ENCODE data around the gene FOXO3. TPM values are rescaled to one million over a fixed set of nuclear protein-coding genes. Genes with fewer than 3 reads are reported as not detected.

FOXO3 gene
- total and polyA plus RNA-seq, 2 of the 13 experiments (the other 11 are each of a cell fraction or from before 2014, with no cell fraction given), result 16.0 to 22.5 TPM

DNA sequence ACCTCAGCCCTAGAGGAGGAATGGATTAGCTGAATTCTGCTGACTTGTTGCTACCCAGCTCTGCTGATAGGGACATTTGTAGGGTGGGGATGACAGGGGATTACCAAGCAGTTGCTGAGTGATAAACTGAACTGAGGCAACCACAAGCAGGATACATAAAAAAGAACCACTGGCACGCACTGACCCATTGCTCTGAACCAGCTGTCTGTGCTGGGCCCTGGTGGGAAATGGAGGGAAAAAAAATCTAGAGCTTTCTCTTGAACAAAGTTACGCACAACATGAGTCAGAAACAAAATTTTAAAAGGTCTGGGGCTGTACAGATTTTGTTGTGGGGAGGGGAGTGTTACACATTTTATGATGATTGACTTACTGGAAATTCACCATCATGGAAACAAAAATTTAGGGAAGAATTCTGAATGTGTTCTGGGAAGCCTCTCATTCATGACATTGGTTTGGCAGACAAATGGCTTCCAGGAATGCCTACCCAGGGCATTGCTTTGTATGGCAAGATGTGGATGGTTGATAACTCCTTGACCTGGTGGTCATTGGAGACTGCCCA is 37.7 kb downstream of the FOXO3 start:
- in situ Hi-C loops (cut with HindIII; ENCODE audit: extremely low pct_ligation_motif_present, low pct_unique_long_range_greater_than_20kb), result no loop called here
- Histone ChIP-seq H3K27ac (ENCODE audit: extremely low read length, insufficient read depth, low read length) (no peak overlapping the region), H3K27me3 (ENCODE audit: control insufficient read depth in 1 of 2, insufficient read depth in 2 of 2, low read length in 2 of 2) (no peaks in the 10 kb centered on the region), H4K20me1 (ENCODE audit: insufficient read depth, low read length) (peaks cover 67% of the 10 kb centered on the region), H3K9me3 (ENCODE audit: low read length) (no peaks in the 10 kb centered on the region), H3K4me1 (ENCODE audit: insufficient read depth, low read length) (peaks cover 16% of the 10 kb centered on the region; the same call in 1 of the 2 replicates), H3K36me3 (replicated peaks in 1 of 2; ENCODE audit: control insufficient read depth in 1 of 2, insufficient read depth in 2 of 2, low read length in 2 of 2) (peaks cover 0 to 4% of the 10 kb centered on the region in 2 experiments; a peak in 2 of 5 replicates), H3K9ac (ENCODE audit: insufficient read depth, low read depth, low read length) (no peak overlapping the region), H2AFZ (ENCODE audit: low read length) (no peak overlapping the region), H3K4me2 (ENCODE audit: low read depth, low read length) (no peak overlapping the region), H3K4me3 (replicated peaks in 1 of 3; ENCODE audit: insufficient read depth in 1 of 3, low read depth in 2 of 3, low read length in 3 of 3) (no peak overlapping the region), H3K79me2 (ENCODE audit: insufficient read depth, low read length) (peaks cover 85% of the 10 kb centered on the region)
- DNase-seq (ENCODE audit: low spot score) (no peak), FAIRE-seq (no peak), ATAC-seq (no peak)
- intact Hi-C loops (cut with micrococcal nuclease; ENCODE audit: unreplicated experiment), result no loop called here
- no peak for TF ChIP-seq ZNF232 (CRISPR knock-in tag; IDR thresholded peaks at IDR 0.05; ENCODE audit: borderline replicate concordance)
- TF ChIP-seq, protein P1, sequence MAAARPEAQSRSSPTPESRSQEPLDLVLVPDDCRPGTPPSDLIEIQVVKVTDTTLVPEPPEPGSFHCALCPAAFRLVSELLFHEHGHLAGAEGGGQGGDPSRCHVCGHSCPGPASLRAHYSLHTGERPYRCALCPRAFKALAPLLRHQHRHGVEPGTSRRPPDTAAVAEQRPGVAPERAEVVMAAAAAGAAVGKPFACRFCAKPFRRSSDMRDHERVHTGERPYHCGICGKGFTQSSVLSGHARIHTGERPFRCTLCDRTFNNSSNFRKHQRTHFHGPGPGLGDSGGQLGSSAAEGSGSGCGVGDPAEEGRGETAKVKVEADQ (CRISPR knock-in tag; IDR thresholded peaks at IDR 0.05; ENCODE audit: borderline replicate concordance), result no peak
- TF ChIP-seq ERF (CRISPR knock-in tag; IDR thresholded peaks at IDR 0.05), result no peak
- TF ChIP-seq, protein P2, sequence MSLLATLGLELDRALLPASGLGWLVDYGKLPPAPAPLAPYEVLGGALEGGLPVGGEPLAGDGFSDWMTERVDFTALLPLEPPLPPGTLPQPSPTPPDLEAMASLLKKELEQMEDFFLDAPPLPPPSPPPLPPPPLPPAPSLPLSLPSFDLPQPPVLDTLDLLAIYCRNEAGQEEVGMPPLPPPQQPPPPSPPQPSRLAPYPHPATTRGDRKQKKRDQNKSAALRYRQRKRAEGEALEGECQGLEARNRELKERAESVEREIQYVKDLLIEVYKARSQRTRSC (CRISPR knock-in tag; IDR thresholded peaks at IDR 0.05; ENCODE audit: low read depth), result no peak
- TF ChIP-seq NCOA5 (CRISPR knock-in tag; IDR thresholded peaks at IDR 0.05), result no peak
- TF ChIP-seq, protein P3, sequence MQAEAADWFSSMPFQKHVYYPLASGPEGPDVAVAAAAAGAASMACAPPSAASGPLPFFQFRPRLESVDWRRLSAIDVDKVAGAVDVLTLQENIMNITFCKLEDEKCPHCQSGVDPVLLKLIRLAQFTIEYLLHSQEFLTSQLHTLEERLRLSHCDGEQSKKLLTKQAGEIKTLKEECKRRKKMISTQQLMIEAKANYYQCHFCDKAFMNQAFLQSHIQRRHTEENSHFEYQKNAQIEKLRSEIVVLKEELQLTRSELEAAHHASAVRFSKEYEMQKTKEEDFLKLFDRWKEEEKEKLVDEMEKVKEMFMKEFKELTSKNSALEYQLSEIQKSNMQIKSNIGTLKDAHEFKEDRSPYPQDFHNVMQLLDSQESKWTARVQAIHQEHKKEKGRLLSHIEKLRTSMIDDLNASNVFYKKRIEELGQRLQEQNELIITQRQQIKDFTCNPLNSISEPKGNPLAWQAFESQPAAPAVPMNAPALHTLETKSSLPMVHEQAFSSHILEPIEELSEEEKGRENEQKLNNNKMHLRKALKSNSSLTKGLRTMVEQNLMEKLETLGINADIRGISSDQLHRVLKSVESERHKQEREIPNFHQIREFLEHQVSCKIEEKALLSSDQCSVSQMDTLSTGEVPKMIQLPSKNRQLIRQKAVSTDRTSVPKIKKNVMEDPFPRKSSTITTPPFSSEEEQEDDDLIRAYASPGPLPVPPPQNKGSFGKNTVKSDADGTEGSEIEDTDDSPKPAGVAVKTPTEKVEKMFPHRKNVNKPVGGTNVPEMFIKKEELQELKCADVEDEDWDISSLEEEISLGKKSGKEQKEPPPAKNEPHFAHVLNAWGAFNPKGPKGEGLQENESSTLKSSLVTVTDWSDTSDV (CRISPR knock-in tag; IDR thresholded peaks at IDR 0.05), result no peak
- TF ChIP-seq ZNF768 (CRISPR knock-in tag; IDR thresholded peaks at IDR 0.05), result no peak
- TF ChIP-seq IKZF1 (IDR thresholded peaks at IDR 0.05), result no peak
- no peak for TF ChIP-seq GABPB1 (CRISPR knock-in tag; IDR thresholded peaks at IDR 0.05)
- TF ChIP-seq ZNF264 (CRISPR knock-in tag; IDR thresholded peaks at IDR 0.05), result no peak
- no peak for TF ChIP-seq U2AF2 (IDR thresholded peaks at IDR 0.05; ENCODE audit: low read depth, low read length)
- no peak for TF ChIP-seq ZSCAN5A (CRISPR knock-in tag; IDR thresholded peaks at IDR 0.05; ENCODE audit: borderline replicate concordance)
- no peak for TF ChIP-seq ZBTB34 (CRISPR knock-in tag; IDR thresholded peaks at IDR 0.05)
- WGBS (ENCODE audit: low lambda C conversion rate), result 95% methylated on average over 2 of the region's 2 CpGs
- no TSS peak for BruUV-seq (replicated peaks)
- CTCF ChIA-PET (ENCODE audit: low intra/inter-chr PET ratio, low total read pairs), result no interaction called here
- POLR2A ChIA-PET, result no interaction called here
